ENCODE results near the gene SCD. TPM values are rescaled to one million over a fixed set of nuclear protein-coding genes. Genes with fewer than 3 reads are reported as not detected.

SCD gene
- total RNA-seq, 1 experiment from 2014 or later = 449 TPM

GRCh38 chr10:100307684-100308083 is 39.3 kb upstream of the SCD start:
- TF ChIP-seq, protein P1, sequence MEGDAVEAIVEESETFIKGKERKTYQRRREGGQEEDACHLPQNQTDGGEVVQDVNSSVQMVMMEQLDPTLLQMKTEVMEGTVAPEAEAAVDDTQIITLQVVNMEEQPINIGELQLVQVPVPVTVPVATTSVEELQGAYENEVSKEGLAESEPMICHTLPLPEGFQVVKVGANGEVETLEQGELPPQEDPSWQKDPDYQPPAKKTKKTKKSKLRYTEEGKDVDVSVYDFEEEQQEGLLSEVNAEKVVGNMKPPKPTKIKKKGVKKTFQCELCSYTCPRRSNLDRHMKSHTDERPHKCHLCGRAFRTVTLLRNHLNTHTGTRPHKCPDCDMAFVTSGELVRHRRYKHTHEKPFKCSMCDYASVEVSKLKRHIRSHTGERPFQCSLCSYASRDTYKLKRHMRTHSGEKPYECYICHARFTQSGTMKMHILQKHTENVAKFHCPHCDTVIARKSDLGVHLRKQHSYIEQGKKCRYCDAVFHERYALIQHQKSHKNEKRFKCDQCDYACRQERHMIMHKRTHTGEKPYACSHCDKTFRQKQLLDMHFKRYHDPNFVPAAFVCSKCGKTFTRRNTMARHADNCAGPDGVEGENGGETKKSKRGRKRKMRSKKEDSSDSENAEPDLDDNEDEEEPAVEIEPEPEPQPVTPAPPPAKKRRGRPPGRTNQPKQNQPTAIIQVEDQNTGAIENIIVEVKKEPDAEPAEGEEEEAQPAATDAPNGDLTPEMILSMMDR (IDR thresholded peaks at IDR 0.05; ENCODE audit: insufficient read depth in 1 of 2, low read depth in 1 of 2, low read length in 1 of 2, severe bottlenecking in 1 of 2, unreplicated experiment in 1 of 2) = no peak
- Mint-ChIP-seq H3K27me3 (ENCODE audit: insufficient read depth, unreplicated experiment) (no peaks in the 10 kb centered on the region), H3K4me3 (ENCODE audit: unreplicated experiment) (no peak overlapping the region), H3K36me3 (ENCODE audit: insufficient read depth, unreplicated experiment) (no peaks in the 10 kb centered on the region), H3K4me1 (ENCODE audit: low read depth, unreplicated experiment) (peaks cover 13% of the 10 kb centered on the region), H3K27ac (ENCODE audit: unreplicated experiment) (no peak overlapping the region), H3K9me3 (ENCODE audit: unreplicated experiment) (no peaks in the 10 kb centered on the region)
- ChIA-PET POLR2A (no interaction called here), CTCF (no interaction called here)
- DNase-seq = no peak
- no TSS peak for BruUV-seq (replicated peaks)
- H3K9me3 ChIP-seq = no peaks in the 10 kb centered on the region
- no peak overlapping the region for H3K4me3 ChIP-seq (ENCODE audit: low read depth, low read length)
- H3K36me3 ChIP-seq (ENCODE audit: control insufficient read depth, insufficient read depth, low read length) = no peaks in the 10 kb centered on the region
- no peaks in the 10 kb centered on the region for H3K27me3 ChIP-seq (replicated peaks; ENCODE audit: control insufficient read depth, insufficient read depth, low read length)
- 0 out of 2 replicates have a peak, but pooled peaks cover 10% of the 10 kb centered on the region for H3K4me1 ChIP-seq
- intact Hi-C loops (cut with micrococcal nuclease; ENCODE audit: unreplicated experiment) = no loop called here

DNA sequence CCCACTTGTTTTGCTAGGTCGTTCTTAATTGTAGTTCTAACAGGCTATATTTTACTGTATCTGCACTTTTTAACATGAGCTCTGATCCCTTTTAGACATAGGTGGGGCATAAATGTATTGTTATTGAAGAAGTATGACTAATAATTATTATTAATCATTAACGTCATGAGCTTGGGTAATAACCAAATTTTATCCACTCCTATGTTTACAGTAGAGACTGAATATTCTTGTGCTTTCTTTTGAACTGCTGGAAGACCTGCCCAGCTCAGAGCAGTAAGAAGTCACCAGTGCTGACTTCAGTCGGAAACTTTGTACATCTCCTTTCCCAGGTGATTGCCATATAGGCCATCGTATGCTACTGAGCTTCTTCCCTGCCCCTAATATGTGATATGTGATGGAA is 35.7 kb upstream of the SCD start:
- Histone ChIP-seq H3K4me3 (ENCODE audit: low read depth, low read length) (no peak overlapping the region), H3K4me1 (0 out of 2 replicates have a peak, but pooled peaks cover 10% of the 10 kb centered on the region), H3K9me3 (no peaks in the 10 kb centered on the region), H3K27me3 (replicated peaks; ENCODE audit: control insufficient read depth, insufficient read depth, low read length) (no peaks in the 10 kb centered on the region), H3K36me3 (ENCODE audit: control insufficient read depth, insufficient read depth, low read length) (no peaks in the 10 kb centered on the region)
- TF ChIP-seq, protein P1 (IDR thresholded peaks at IDR 0.05; ENCODE audit: insufficient read depth in 1 of 2, low read depth in 1 of 2, low read length in 1 of 2, severe bottlenecking in 1 of 2, unreplicated experiment in 1 of 2) = no peak
- no TSS peak for BruUV-seq (replicated peaks)
- intact Hi-C loops (cut with micrococcal nuclease; ENCODE audit: unreplicated experiment) = no loop called here
- Mint-ChIP-seq H3K27ac (ENCODE audit: unreplicated experiment) (no peak overlapping the region), H3K9me3 (ENCODE audit: unreplicated experiment) (no peaks in the 10 kb centered on the region), H3K4me1 (ENCODE audit: low read depth, unreplicated experiment) (peaks cover 13% of the 10 kb centered on the region), H3K36me3 (ENCODE audit: insufficient read depth, unreplicated experiment) (no peaks in the 10 kb centered on the region), H3K27me3 (ENCODE audit: insufficient read depth, unreplicated experiment) (peaks cover 4% of the 10 kb centered on the region), H3K4me3 (ENCODE audit: unreplicated experiment) (no peak overlapping the region)
- ChIA-PET POLR2A (no interaction called here), CTCF (no interaction called here)
- no peak for DNase-seq

GRCh38 chr10:100315615-100316014 is 31.4 kb upstream of the SCD start:
- no peaks in the 10 kb centered on the region for H3K9me3 ChIP-seq
- intact Hi-C loops (cut with micrococcal nuclease; ENCODE audit: unreplicated experiment) = no loop called here
- H3K4me1 ChIP-seq = 0 out of 2 replicates have a peak, but pooled peaks cover 10% of the 10 kb centered on the region
- Mint-ChIP-seq H3K4me1 (ENCODE audit: low read depth, unreplicated experiment) (peaks cover 13% of the 10 kb centered on the region), H3K27ac (ENCODE audit: unreplicated experiment) (no peak overlapping the region), H3K4me3 (ENCODE audit: unreplicated experiment) (no peak overlapping the region), H3K36me3 (ENCODE audit: insufficient read depth, unreplicated experiment) (no peaks in the 10 kb centered on the region), H3K9me3 (ENCODE audit: unreplicated experiment) (no peaks in the 10 kb centered on the region), H3K27me3 (ENCODE audit: insufficient read depth, unreplicated experiment) (peaks cover 14% of the 10 kb centered on the region)
- TF ChIP-seq, protein P1 (IDR thresholded peaks at IDR 0.05; ENCODE audit: insufficient read depth in 1 of 2, low read depth in 1 of 2, low read length in 1 of 2, severe bottlenecking in 1 of 2, unreplicated experiment in 1 of 2) = no peak
- H3K4me3 ChIP-seq (ENCODE audit: low read depth, low read length) = no peak overlapping the region
- no TSS peak for BruUV-seq (replicated peaks)
- no peaks in the 10 kb centered on the region for H3K36me3 ChIP-seq (ENCODE audit: control insufficient read depth, insufficient read depth, low read length)
- no peak for DNase-seq
- POLR2A ChIA-PET = no interaction called here
- H3K27me3 ChIP-seq (replicated peaks; ENCODE audit: control insufficient read depth, insufficient read depth, low read length) = no peaks in the 10 kb centered on the region
- CTCF ChIA-PET = no interaction called here

All from Caco-2 (cell line).